Bronchial epithelial cell (primary cell): ENCODE data around the gene USP8. TPM values are rescaled to one million over a fixed set of nuclear protein-coding genes. Genes with fewer than 3 reads are reported as not detected.
"Not testable (repeated sequence)": the region's sequence is repeated elsewhere in the genome, so short reads cannot be mapped to it uniquely, and the experiment has no call there.

Experiments used
- DNase-seq: peaks from one replicate; pipeline ENCODE4 v3.0.0-alpha.2; 2010; ENCODE audit warnings: low read depth
- FAIRE-seq: peaks from 2 replicates; lab custom pipeline; 2011; peaks lifted over from hg19 to GRCh38; lab: Jason Lieb, UNC
- H3K27me3 ChIP-seq: 2 replicates; pipeline ENCODE4 v1.5.1; 2011; ENCODE audit warnings: low read length; ENCODE audit not compliant: control insufficient read depth, insufficient read depth
- H3K36me3 ChIP-seq: 2 replicates; pipeline ENCODE4 v1.5.1; 2011; ENCODE audit warnings: low read length; ENCODE audit not compliant: control insufficient read depth, insufficient read depth
- H3K4me3 ChIP-seq: 2 replicates; pipeline ENCODE4 v1.5.1; 2011; ENCODE audit warnings: mild to moderate bottlenecking, low read depth, low read length, control low read depth
- CTCF ChIP-seq: IDR thresholded peaks from 2 replicates; pipeline ENCODE4 v1.5.1; 2011; ENCODE audit warnings: mild to moderate bottlenecking, moderate library complexity, low read length, control low read depth, inconsistent platforms; ENCODE audit not compliant: insufficient read depth, severe bottlenecking
- total RNA-seq: library from RNA; depleted of rRNA; stranded (reverse); fragments of >200 nt; gene quantifications from 2 replicates; pipeline ENCODE4 v1.2.1, GENCODE V29; 2014

Gene USP8
- total RNA-seq, 1 donor from 2014 or later, result 30.8 TPM

GRCh38 chr15:50503144-50503543 lies 78.9 kb downstream of the USP8 start:
- no peak overlapping the region for H3K4me3 ChIP-seq
- no peak for TF ChIP-seq CTCF
- H3K36me3 ChIP-seq, result peaks cover 2% of the 10 kb centered on the region
- no peaks in the 10 kb centered on the region for H3K27me3 ChIP-seq
- no peak for FAIRE-seq
- DNase-seq, result no peak

DNA sequence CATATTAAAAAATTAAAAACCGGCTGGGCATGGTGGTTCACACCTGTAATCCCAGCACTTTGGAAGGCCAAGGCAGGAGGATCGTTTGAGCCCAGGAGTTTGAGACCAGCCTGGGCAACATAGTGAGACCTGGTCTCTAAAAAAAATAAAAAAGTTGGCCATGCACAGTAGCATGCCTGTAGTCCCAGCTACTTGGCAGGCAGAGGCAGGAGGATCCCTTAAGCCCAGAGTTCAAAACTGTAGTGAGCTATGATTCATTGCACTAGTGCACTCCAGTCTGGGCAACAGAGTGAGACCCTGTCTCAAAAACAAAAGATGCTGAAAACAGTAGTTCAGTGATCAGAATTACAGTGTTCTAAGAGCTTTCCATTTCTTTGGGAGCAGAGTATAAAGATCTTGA lies 81.5 kb downstream of the USP8 start:
- DNase-seq, H3K27me3 ChIP-seq, H3K4me3 ChIP-seq, H3K36me3 ChIP-seq, FAIRE-seq: not testable (repeated sequence)

GRCh38 chr15:50506121-50506520 lies 81.9 kb downstream of the USP8 start:
- FAIRE-seq (no peak), DNase-seq (no peak)

GRCh38 chr15:50513001-50513400 lies 88.8 kb downstream of the USP8 start:
- H3K27me3 ChIP-seq, result no peaks in the 10 kb centered on the region
- H3K36me3 ChIP-seq, result no peaks in the 10 kb centered on the region
- FAIRE-seq (no peak), DNase-seq (no peak)
- H3K4me3 ChIP-seq, result no peak overlapping the region
- no peak for TF ChIP-seq CTCF

More at GRCh38 chr15:50506121-50506520, 81.9 kb downstream of the USP8 start:
- Histone ChIP-seq H3K36me3 (no peaks in the 10 kb centered on the region), H3K27me3 (no peaks in the 10 kb centered on the region), H3K4me3 (no peak overlapping the region)
- no peak for TF ChIP-seq CTCF

DNA sequence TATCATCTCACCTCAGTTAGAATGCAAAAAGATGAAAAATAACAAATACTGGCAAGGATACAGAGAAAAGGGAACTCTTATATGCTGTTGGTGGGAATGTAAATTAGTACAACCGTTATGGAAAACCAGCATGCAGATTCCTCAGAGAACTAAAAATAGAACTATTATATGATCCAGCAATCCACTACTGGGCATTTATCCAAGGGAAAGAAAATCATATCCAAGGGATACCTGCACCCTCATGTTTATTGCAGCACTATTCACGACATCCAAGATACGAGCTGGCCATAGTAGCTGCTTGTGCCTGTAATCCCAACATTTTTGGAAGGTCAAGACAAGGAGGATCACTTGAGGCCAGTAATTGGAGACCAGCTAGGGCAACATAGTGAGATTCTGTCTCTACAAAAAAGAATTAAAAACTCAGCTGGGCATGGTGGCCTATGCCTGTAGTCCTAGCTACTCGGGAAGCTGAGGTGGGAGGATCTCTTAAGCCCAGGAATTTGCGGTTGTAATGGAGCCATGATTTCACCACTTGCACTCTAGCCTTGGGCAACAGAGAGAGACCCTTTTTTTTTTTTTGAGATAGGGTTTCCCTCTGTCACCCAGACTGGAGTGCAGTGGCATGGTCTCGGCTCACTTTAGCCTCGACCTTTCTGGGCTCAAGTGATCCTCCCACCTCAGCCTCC lies 95.7 kb downstream of the USP8 start:
- TF ChIP-seq CTCF, result no peak
- no peaks in the 10 kb centered on the region for H3K36me3 ChIP-seq
- H3K27me3 ChIP-seq, result no peaks in the 10 kb centered on the region
- H3K4me3 ChIP-seq, result no peak overlapping the region
- DNase-seq, result no peak
- no peak for FAIRE-seq

- no peak overlapping the region for H3K4me3 ChIP-seq
- no peak for TF ChIP-seq CTCF
- H3K36me3 ChIP-seq, result no peaks in the 10 kb centered on the region
- H3K27me3 ChIP-seq, result no peaks in the 10 kb centered on the region
- FAIRE-seq, result no peak
- DNase-seq, result no peak
Observed at GRCh38 chr15:50523851-50524251, 99.6 kb downstream of the USP8 start.
